ENCODE data around the gene DCLK3.

DNA sequence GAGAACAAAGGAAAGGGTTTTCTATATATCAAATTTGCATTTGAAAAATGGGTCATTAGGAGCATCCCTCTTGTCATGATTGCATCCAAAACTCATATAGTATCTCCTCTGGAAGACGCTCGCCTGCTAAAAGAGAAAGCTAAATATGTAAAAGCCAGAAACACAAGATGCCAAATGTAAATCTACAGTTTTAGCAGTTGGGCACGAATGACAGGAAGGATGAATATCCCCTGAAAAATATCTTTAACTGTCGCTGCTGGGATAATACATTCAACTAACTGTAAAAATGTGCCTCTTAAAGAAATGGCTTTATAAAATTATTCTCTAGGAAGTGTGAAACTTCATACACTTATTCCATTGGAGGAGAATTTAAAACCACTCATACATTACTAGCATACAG is 101.7 kb downstream of the DCLK3 start:
- TF ChIP-seq YY1 (IDR thresholded peaks at IDR 0.05; ENCODE audit: low read depth, low read length), result no peak
- no peak for TF ChIP-seq WRNIP1 (IDR thresholded peaks at IDR 0.05; ENCODE audit: borderline replicate concordance, low read depth, low read length)
- TF ChIP-seq RBBP5 (conservative IDR thresholded peaks at IDR 0.05), result no peak
- no peak for TF ChIP-seq CTCF (IDR thresholded peaks at IDR 0.05 in 2 of 3, conservative IDR thresholded peaks at IDR 0.05 in 1 of 3; ENCODE audit: control insufficient read depth in 2 of 3, extremely low read depth in 1 of 3, insufficient read depth in 1 of 3, low read depth in 3 of 3, low read length in 3 of 3)
- no peak for TF ChIP-seq ZNF207 (IDR thresholded peaks at IDR 0.05; ENCODE audit: borderline replicate concordance)
- TF ChIP-seq SKIL (IDR thresholded peaks at IDR 0.05; ENCODE audit: low read depth, poor library complexity, severe bottlenecking), result no peak
- TF ChIP-seq, protein P1, sequence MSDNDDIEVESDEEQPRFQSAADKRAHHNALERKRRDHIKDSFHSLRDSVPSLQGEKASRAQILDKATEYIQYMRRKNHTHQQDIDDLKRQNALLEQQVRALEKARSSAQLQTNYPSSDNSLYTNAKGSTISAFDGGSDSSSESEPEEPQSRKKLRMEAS (IDR thresholded peaks at IDR 0.05; ENCODE audit: low read depth, low read length), result no peak
- TF ChIP-seq CBFB (IDR thresholded peaks at IDR 0.05; ENCODE audit: low read depth), result no peak
- TF ChIP-seq REST (IDR thresholded peaks at IDR 0.05; ENCODE audit: low read depth, low read length), result no peak
- no peak for TF ChIP-seq POLR2A (IDR thresholded peaks at IDR 0.05; ENCODE audit: low read depth, low read length)
- TF ChIP-seq ELK1 (IDR thresholded peaks at IDR 0.05; ENCODE audit: low read depth, low read length), result no peak
- no peak for TF ChIP-seq CEBPB (IDR thresholded peaks at IDR 0.05; ENCODE audit: borderline replicate concordance in 1 of 2, low read depth in 2 of 2, low read length in 2 of 2)
